Endothelial cell of umbilical vein (primary cell): ENCODE measurements around the gene DESI1. TPM values are rescaled to one million over a fixed set of nuclear protein-coding genes. Genes with fewer than 3 reads are reported as not detected.

Experiments
- BruUV-seq: library from RNA; stranded (reverse); fragments of 400-500 nt; replicated peaks from 2 replicates; lab custom pipeline; 2021; lab: Mats Ljungman, UMichigan
- CTCF ChIA-PET: fragments of 300-600, 350-600 bp; sonication (Branson Sonifier 250); formaldehyde crosslinking; loops from one replicate; lab custom pipeline; 2021; ENCODE audit warnings: antibody characterized with exemption, inconsistent platforms; lab: Charles Lee
- POLR2A ChIA-PET: fragments of 300-600, 350-600 bp; sonication (Branson Sonifier 250); formaldehyde crosslinking; loops from one replicate; lab custom pipeline; 2021; ENCODE audit warnings: antibody characterized with exemption, inconsistent platforms; lab: Charles Lee
- DNase-seq: peaks from one replicate; pipeline ENCODE4 v3.0.0-alpha.2; 2011; ENCODE audit warnings: low read depth, low spot score
- FAIRE-seq: peaks from 2 replicates; lab custom pipeline; 2011; peaks lifted over from hg19 to GRCh38; lab: Jason Lieb, UNC
- H2AFZ ChIP-seq: 2 replicates; pipeline ENCODE4 v1.6.0; 2012; ENCODE audit warnings: low read depth, low read length, control low read depth, inconsistent platforms
- H3K27ac ChIP-seq: 2 replicates; pipeline ENCODE4 v1.5.1; 2011; ENCODE audit warnings: low read depth, mild to moderate bottlenecking, control low read depth, low read length, moderate library complexity; ENCODE audit not compliant: insufficient read depth
- H3K27me3 ChIP-seq, 2 experiments: 2 replicates each; pipeline versions ENCODE4 v1.6.0 to v1.6.1; 2011; ENCODE audit warnings: low read length in 2 of 2, mixed read lengths in 1 of 2; ENCODE audit not compliant: control insufficient read depth in 2 of 2, insufficient read depth in 2 of 2
- H3K36me3 ChIP-seq, 2 experiments: 2 replicates in 1 of 2; 3 replicates in 1 of 2; pipeline ENCODE4 v1.5.1; 2011; ENCODE audit warnings: low read length in 2 of 2, mild to moderate bottlenecking in 1 of 2, moderate library complexity in 1 of 2; ENCODE audit not compliant: control insufficient read depth in 2 of 2, insufficient read depth in 2 of 2; ENCODE audit errors: extremely low read depth in 1 of 2
- H3K4me1 ChIP-seq: 3 replicates; pipeline ENCODE4 v1.5.1; 2011; ENCODE audit warnings: mild to moderate bottlenecking, low read length; ENCODE audit not compliant: control insufficient read depth, insufficient read depth; ENCODE audit errors: extremely low read depth
- H3K4me2 ChIP-seq: 2 replicates; pipeline ENCODE4 v1.6.1; 2011; ENCODE audit warnings: low read length, control low read depth, mixed read lengths; ENCODE audit not compliant: insufficient read depth
- H3K4me3 ChIP-seq, 3 experiments: fragments of 200-600 bp in 1 of 3; sonication (generic), shearing (Covaris generic) in 1 of 3; replicated peaks in 1 of 3; 2 replicates each; pipeline ENCODE4 v1.5.1; 2011 to 2016; ENCODE audit warnings: control low read depth in 3 of 3, low read length in 3 of 3, mild to moderate bottlenecking in 2 of 3, inconsistent platforms in 1 of 3, low read depth in 1 of 3, moderate library complexity in 1 of 3; ENCODE audit not compliant: insufficient read depth in 1 of 3
- H3K79me2 ChIP-seq: 2 replicates; pipeline ENCODE4 v1.6.0; 2012; ENCODE audit warnings: low read length, inconsistent platforms; ENCODE audit not compliant: control insufficient read depth, insufficient read depth
- H3K9ac ChIP-seq: replicated peaks from 2 replicates; pipeline ENCODE3; 2011; ENCODE audit warnings: low read length, control low read depth; ENCODE audit not compliant: insufficient read depth; ENCODE audit errors: extremely low read depth
- H3K9me1 ChIP-seq: replicated peaks from 3 replicates; pipeline ENCODE4 v1.6.0; 2011; ENCODE audit warnings: mild to moderate bottlenecking, low read length; ENCODE audit not compliant: control insufficient read depth, insufficient read depth; ENCODE audit errors: extremely low read depth
- H3K9me3 ChIP-seq: replicated peaks from 2 replicates; pipeline ENCODE4 v1.5.1; 2012; ENCODE audit warnings: low read length, inconsistent platforms; ENCODE audit not compliant: control insufficient read depth, insufficient read depth
- H4K20me1 ChIP-seq: replicated peaks from 2 replicates; pipeline ENCODE3; 2011; ENCODE audit warnings: mild to moderate bottlenecking, low read length; ENCODE audit not compliant: control insufficient read depth, insufficient read depth; ENCODE audit errors: extremely low read depth
- CTCF ChIP-seq, 2 donors: IDR thresholded peaks; 1 replicate in 1 of 2; 2 replicates in 1 of 2; pipeline ENCODE4 v1.5.1; 2011; ENCODE audit warnings: low read length in 2 of 2, mild to moderate bottlenecking in 2 of 2, moderate library complexity in 2 of 2, control low read depth in 1 of 2, inconsistent platforms in 1 of 2, low read depth in 1 of 2; ENCODE audit not compliant: insufficient read depth in 1 of 2; ENCODE audit errors: extremely low read depth in 1 of 2
- EZH2 ChIP-seq: IDR thresholded peaks from 2 replicates; pipeline ENCODE4 v1.6.1; 2012; ENCODE audit warnings: borderline replicate concordance, low read depth, mild to moderate bottlenecking, moderate library complexity, low read length, inconsistent platforms; ENCODE audit not compliant: severe bottlenecking
- FOS ChIP-seq: IDR thresholded peaks from 2 replicates; pipeline ENCODE4 v1.6.1; 2011; ENCODE audit warnings: mild to moderate bottlenecking, low read length, moderate library complexity, borderline replicate concordance; ENCODE audit not compliant: insufficient read depth
- GATA2 ChIP-seq: IDR thresholded peaks from 2 replicates; pipeline ENCODE4 v1.7.0; 2011; ENCODE audit warnings: low read depth, mild to moderate bottlenecking, moderate library complexity, mixed read lengths, low read length; ENCODE audit not compliant: insufficient read length, insufficient read depth
- JUN ChIP-seq: IDR thresholded peaks from 2 replicates; pipeline ENCODE4 v1.6.1; 2011; ENCODE audit warnings: borderline replicate concordance, low read depth; ENCODE audit not compliant: insufficient read length, insufficient read depth
- MAX ChIP-seq: IDR thresholded peaks from 2 replicates; pipeline ENCODE4 v1.6.1; 2011; ENCODE audit not compliant: insufficient read depth, insufficient read length
- MYC ChIP-seq: IDR thresholded peaks from one replicate; pipeline ENCODE4 v1.6.1; 2011; ENCODE audit warnings: mild to moderate bottlenecking, low read depth, low read length
- POLR2A ChIP-seq: IDR thresholded peaks from 2 replicates; pipeline ENCODE4 v1.6.1; 2012; ENCODE audit warnings: low read depth, mild to moderate bottlenecking, control low read depth, low read length
- POLR2AphosphoS5 ChIP-seq: IDR thresholded peaks from 2 replicates; pipeline ENCODE4 v1.6.1; 2012; ENCODE audit warnings: low read depth, mild to moderate bottlenecking, control low read depth, low read length, moderate library complexity; ENCODE audit not compliant: insufficient read depth
- dilution Hi-C: fragments of 300-500 bp; cut with MboI; formaldehyde crosslinking; loops from one replicate; pipeline ENCODE4 v1.15.0; 2019; ENCODE audit warnings: low sequenced_read_pairs; ENCODE audit not compliant: extremely low pct_ligation_motif_present
- intact Hi-C: fragments of 100-400 bp; cut with micrococcal nuclease; formaldehyde crosslinking; loops from one replicate; pipeline ENCODE4 v1.10.0; 2022
- polyA plus RNA-seq, 4 experiments: library from polyadenylated mRNA; depleted of rRNA in 3 of 4; stranded (reverse) in 3 of 4; unstranded in 1 of 4; fragments of >200 nt; gene quantifications; 2 replicates each; pipeline versions ENCODE4 v1.2.1 to v1.2.3, GENCODE V29; 2011 to 2012; ENCODE audit warnings: missing spikeins in 1 of 4
- total RNA-seq: library from RNA; stranded (reverse); gene quantifications from 2 replicates; pipeline ENCODE4 v1.2.3, GENCODE V29; 2021

Gene DESI1
- total and polyA plus RNA-seq, 2 donors (not counting 3 experiments of a cell fraction or from before 2014, with no cell fraction given): 36.8 to 59.1 TPM

GRCh38 chr22:41658869-41659268 lies 38.0 kb upstream of the DESI1 start:
- Histone ChIP-seq H4K20me1 (no peaks in the 10 kb centered on the region), H3K9ac (no peak overlapping the region), H3K79me2 (no peaks in the 10 kb centered on the region), H3K4me1 (no peaks in the 10 kb centered on the region), H3K4me3 (no peak overlapping the region), H3K4me2 (no peak overlapping the region), H3K36me3 (peaks cover 39 to 44% of the 10 kb centered on the region in 2 experiments), H3K27me3 (no peaks in the 10 kb centered on the region), H3K9me3 (no peaks in the 10 kb centered on the region), H3K9me1 (no peaks in the 10 kb centered on the region), H3K27ac (no peak overlapping the region), H2AFZ (no peak overlapping the region)
- TF ChIP-seq POLR2A (no peak), GATA2 (no peak), CTCF (IDR thresholded peaks at IDR 0.05; ENCODE audit: extremely low read depth in 1 of 2, insufficient read depth in 1 of 2, low read depth in 1 of 2, low read length in 2 of 2) (no peak), MYC (no peak), EZH2 (no peak), MAX (no peak), JUN (no peak), FOS (no peak), POLR2AphosphoS5 (no peak)
- DNase-seq: no peak
- intact Hi-C loops (no loop called here), dilution Hi-C loops (no loop called here)
- CTCF ChIA-PET: interaction anchor here (0.6 kb wide), 1 partner anchor 475 kb away, joined by 3 read pairs; no protein-coding TSS in a partner anchor
- no TSS peak for BruUV-seq
- FAIRE-seq: no peak
- POLR2A ChIA-PET: no interaction called here
